ENCODE data around the gene PTGES2. TPM values are rescaled to one million over a fixed set of nuclear protein-coding genes. Genes with fewer than 3 reads are reported as not detected.

PTGES2 gene
- total and polyA plus RNA-seq, 9 of the 15 experiments (the other 6 are each of a cell fraction or from before 2014, with no cell fraction given): 2.4 to 196 (median 90.1) TPM

GRCh38 chr9:128151309-128152132 is 24.0 kb upstream of the PTGES2 start:
- peaks cover 8% of the 10 kb centered on the region for H3K9me1 ChIP-seq (ENCODE audit: control insufficient read depth, insufficient read depth, low read length)
- no peaks in the 10 kb centered on the region for H3K79me2 ChIP-seq (ENCODE audit: control insufficient read depth, insufficient read depth, low read length)
- in situ Hi-C loops (cut with MboI) (no loop called here), intact Hi-C loops (cut with micrococcal nuclease) (no loop called here)
- H3K4me3 ChIP-seq: no peak overlapping the region
- peaks cover 17 to 64% of the 10 kb centered on the region in 2 experiments for H3K4me1 ChIP-seq (replicated peaks in 1 of 2; ENCODE audit: control insufficient read depth in 2 of 2, insufficient read depth in 2 of 2, low read length in 2 of 2)
- H3K4me2 ChIP-seq (ENCODE audit: insufficient read depth, low read length): no peak overlapping the region
- H2AFZ ChIP-seq (ENCODE audit: low read depth, low read length): 0 out of 2 replicates have a peak overlapping the region, but pooled peaks have one; percentile 1
- ChIA-PET CTCF (ENCODE audit: low intra/inter-chr PET ratio) (no interaction called here), POLR2A (interaction anchor here (0.5 to 3.6 kb wide), 7 partner anchors 10 to 207 kb away, joined by 3 to 37 read pairs (median 3); partner anchors contain the start of gene BBLN)
- TF ChIP-seq FIP1L1 (IDR thresholded peaks at IDR 0.05; ENCODE audit: low read depth, low read length, poor library complexity, severe bottlenecking) (peak; percentile 1), ZBTB7A (IDR thresholded peaks at IDR 0.05; ENCODE audit: borderline replicate concordance, control insufficient read depth, low read depth, low read length) (peak; percentile 41; the same call in 1 of the 2 replicates), ZNF121 (CRISPR knock-in tag; conservative IDR thresholded peaks at IDR 0.05) (no peak)
- FAIRE-seq: no peak
- peak in 3 of 4 experiments; percentile 17 to 30 (median 19) for DNase-seq (ENCODE audit: extremely low read depth in 1 of 4, low spot score in 3 of 4)
- H3K27ac ChIP-seq (ENCODE audit: extremely low read depth, low read depth, low read length): no peak overlapping the region
- H3K27me3 ChIP-seq (ENCODE audit: control insufficient read depth in 2 of 2, insufficient read depth in 2 of 2, low read length in 2 of 2): no peaks in the 10 kb centered on the region
- ATAC-seq: no peak
- no peaks in the 10 kb centered on the region for H3K36me3 ChIP-seq (ENCODE audit: control insufficient read depth, insufficient read depth, low read length)
- no TSS peak for BruUV-seq (replicated peaks)
- H4K20me1 ChIP-seq (replicated peaks; ENCODE audit: control insufficient read depth, insufficient read depth, low read length): no peaks in the 10 kb centered on the region
- WGBS (ENCODE audit: insufficient coverage, low coverage, missing lambda C conversion rate): 75% methylated on average over 17 of the region's 18 CpGs
- peak overlapping the region in 1 of 2 experiments; percentile 82; a peak in 2 of 4 replicates for H3K9ac ChIP-seq (ENCODE audit: insufficient read depth in 1 of 2, low read depth in 2 of 2, low read length in 2 of 2)
- no peaks in the 10 kb centered on the region for H3K9me3 ChIP-seq (replicated peaks; ENCODE audit: control insufficient read depth, insufficient read depth, low read depth, low read length)
